Nephron (organoid): ENCODE results near the gene SIM2.

Experiments
- H3K27ac Mint-ChIP-seq, 3 experiments: 2 replicates each; pipeline ENCODE4 v1.8.0; 2020; ENCODE audit warnings: mixed read lengths in 3 of 3, mild to moderate bottlenecking in 2 of 3, moderate library complexity in 1 of 3
- H3K27me3 Mint-ChIP-seq: 2 replicates; pipeline ENCODE4 v1.8.0; 2021; ENCODE audit warnings: low read depth, mild to moderate bottlenecking, moderate library complexity, mixed read lengths
- H3K36me3 Mint-ChIP-seq: 2 replicates; pipeline ENCODE4 v1.8.0; 2020; ENCODE audit warnings: low read depth, mixed read lengths
- H3K4me1 Mint-ChIP-seq: 2 replicates; pipeline ENCODE4 v1.8.0; 2020; ENCODE audit warnings: mixed read lengths
- H3K4me3 Mint-ChIP-seq, 3 experiments: 2 replicates each; pipeline ENCODE4 v1.8.0; 2020; ENCODE audit warnings: mild to moderate bottlenecking in 3 of 3, mixed read lengths in 3 of 3, moderate library complexity in 2 of 3
- H3K9me3 Mint-ChIP-seq: 2 replicates; pipeline ENCODE4 v1.8.0; 2020; ENCODE audit warnings: mixed read lengths
- CTCF ChIP-seq, 3 experiments: fragments of 200-600 bp; sonication (generic); IDR thresholded peaks; one replicate each; pipeline ENCODE4 v1.5.0; 2021; ENCODE audit warnings: antibody characterized with exemption in 3 of 3; ENCODE audit not compliant: unreplicated experiment in 3 of 3

SIM2 gene

GRCh38 chr21:36678538-36678937 lies 20.4 kb upstream of the SIM2 start:
- H3K4me3 Mint-ChIP-seq = no peak overlapping the region
- H3K36me3 Mint-ChIP-seq = peaks cover 14% of the 10 kb centered on the region
- H3K9me3 Mint-ChIP-seq = peaks cover 43% of the 10 kb centered on the region
- no peaks in the 10 kb centered on the region for H3K4me1 Mint-ChIP-seq
- peaks cover 31% of the 10 kb centered on the region for H3K27me3 Mint-ChIP-seq
- no peak overlapping the region for H3K27ac Mint-ChIP-seq
- no peak for TF ChIP-seq CTCF (IDR thresholded peaks at IDR 0.05; ENCODE audit: unreplicated experiment in 3 of 3)

GRCh38 chr21:36681117-36681631 lies 17.7 kb upstream of the SIM2 start:
- H3K4me1 Mint-ChIP-seq = no peaks in the 10 kb centered on the region
- H3K9me3 Mint-ChIP-seq = peaks cover 46% of the 10 kb centered on the region
- peaks cover 14% of the 10 kb centered on the region for H3K36me3 Mint-ChIP-seq
- no peak overlapping the region for H3K4me3 Mint-ChIP-seq
- H3K27ac Mint-ChIP-seq = no peak overlapping the region
- TF ChIP-seq CTCF (IDR thresholded peaks at IDR 0.05; ENCODE audit: unreplicated experiment in 3 of 3) = no peak
- peaks cover 52% of the 10 kb centered on the region for H3K27me3 Mint-ChIP-seq

GRCh38 chr21:36684957-36685714 lies 13.8 kb upstream of the SIM2 start:
- Mint-ChIP-seq H3K4me3 (no peak overlapping the region), H3K27ac (no peak overlapping the region), H3K36me3 (peaks cover 12% of the 10 kb centered on the region), H3K4me1 (no peaks in the 10 kb centered on the region), H3K27me3 (peaks cover 79% of the 10 kb centered on the region), H3K9me3 (peaks cover 23% of the 10 kb centered on the region)
- no peak for TF ChIP-seq CTCF (IDR thresholded peaks at IDR 0.05; ENCODE audit: unreplicated experiment in 3 of 3)

GRCh38 chr21:36686955-36687354 lies 12.0 kb upstream of the SIM2 start:
- H3K27ac Mint-ChIP-seq = no peak overlapping the region
- H3K36me3 Mint-ChIP-seq = no peaks in the 10 kb centered on the region
- no peak overlapping the region for H3K4me3 Mint-ChIP-seq
- peaks cover 87% of the 10 kb centered on the region for H3K27me3 Mint-ChIP-seq
- H3K4me1 Mint-ChIP-seq = peaks cover under 1% of the 10 kb centered on the region
- peaks cover 6% of the 10 kb centered on the region for H3K9me3 Mint-ChIP-seq
- TF ChIP-seq CTCF (IDR thresholded peaks at IDR 0.05; ENCODE audit: unreplicated experiment in 3 of 3) = no peak

GRCh38 chr21:36688324-36688723 lies 10.6 kb upstream of the SIM2 start:
- no peaks in the 10 kb centered on the region for H3K36me3 Mint-ChIP-seq
- H3K27ac Mint-ChIP-seq = no peak overlapping the region
- TF ChIP-seq CTCF (IDR thresholded peaks at IDR 0.05; ENCODE audit: unreplicated experiment in 3 of 3) = no peak
- peaks cover 8% of the 10 kb centered on the region for H3K9me3 Mint-ChIP-seq
- peaks cover 88% of the 10 kb centered on the region for H3K27me3 Mint-ChIP-seq
- no peak overlapping the region for H3K4me3 Mint-ChIP-seq
- peaks cover 8% of the 10 kb centered on the region for H3K4me1 Mint-ChIP-seq

- Mint-ChIP-seq H3K27ac (no peak overlapping the region), H3K9me3 (peaks cover 4% of the 10 kb centered on the region), H3K4me1 (peaks cover 16% of the 10 kb centered on the region), H3K36me3 (no peaks in the 10 kb centered on the region), H3K27me3 (peaks cover 88% of the 10 kb centered on the region), H3K4me3 (no peak overlapping the region)
- no peak for TF ChIP-seq CTCF (IDR thresholded peaks at IDR 0.05; ENCODE audit: unreplicated experiment in 3 of 3)
These were observed 9.6 kb upstream of the SIM2 start for GRCh38 chr21:36689324-36689723.
